HepG2 (cell line): ENCODE results near the gene PLSCR4. TPM values are rescaled to one million over a fixed set of nuclear protein-coding genes. Genes with fewer than 3 reads are reported as not detected.

Experiments used
- ASH2L ChIP-seq: fragments of 300-600, 200-600 bp; sonication (generic); IDR thresholded peaks from 2 replicates; pipeline ENCODE4 v1.7.0; 2017; ENCODE audit warnings: low read depth, mild to moderate bottlenecking, moderate library complexity, mixed read lengths, low read length; ENCODE audit not compliant: insufficient read length
- BRCA1 ChIP-seq: sonication (generic); formaldehyde crosslinking; IDR thresholded peaks from 2 replicates; pipeline ENCODE4 v1.4.0; 2020; ENCODE audit warnings: missing genetic modification reagents
- CEBPZ ChIP-seq: IDR thresholded peaks from 2 replicates; pipeline ENCODE4 v1.6.1; 2012; ENCODE audit warnings: low read length, improper control_type of control experiment
- DNMT3B ChIP-seq: conservative IDR thresholded peaks from 2 replicates; pipeline ENCODE4 v1.6.1; 2016; ENCODE audit warnings: missing biosample characterization, control low read depth
- FOXM1 ChIP-seq: sonication (generic); formaldehyde crosslinking; IDR thresholded peaks from 2 replicates; pipeline ENCODE4 v1.5.0; 2020; ENCODE audit warnings: missing genetic modification reagents
- GTF3A ChIP-seq: sonication (generic); formaldehyde crosslinking; conservative IDR thresholded peaks from 2 replicates; pipeline ENCODE4 v1.4.0; 2020; ENCODE audit warnings: mild to moderate bottlenecking, missing genetic modification reagents
- HOXA7 ChIP-seq: sonication (generic); formaldehyde crosslinking; IDR thresholded peaks from 2 replicates; pipeline ENCODE4 v1.8.1; 2022; ENCODE audit warnings: mild to moderate bottlenecking, missing genetic modification reagents, moderate library complexity
- NFE2L2 ChIP-seq: fragments of 150-350 bp; IDR thresholded peaks from 2 replicates; pipeline ENCODE4 v1.6.1; 2014; ENCODE audit warnings: low read length
- PRDM10 ChIP-seq: sonication (generic); formaldehyde crosslinking; IDR thresholded peaks from 2 replicates; pipeline ENCODE4 v1.4.0; 2020; ENCODE audit warnings: low read depth, missing genetic modification reagents
- SIN3B ChIP-seq: fragments of 150-350 bp; IDR thresholded peaks from 2 replicates; pipeline ENCODE4 v1.6.1; 2014; ENCODE audit warnings: low read length
- SRSF9 ChIP-seq: fragments of 200-400 bp; formaldehyde crosslinking; IDR thresholded peaks from 2 replicates; pipeline ENCODE4 v1.6.1; 2018; ENCODE audit warnings: borderline replicate concordance, mild to moderate bottlenecking, low read depth, low read length; ENCODE audit not compliant: insufficient read depth, poor library complexity, severe bottlenecking
- TBP ChIP-seq: sonication (generic); formaldehyde crosslinking; IDR thresholded peaks from 2 replicates; pipeline ENCODE4 v1.5.0; 2020; ENCODE audit warnings: missing genetic modification reagents
- ZBTB26 ChIP-seq: IDR thresholded peaks from 2 replicates; pipeline ENCODE4 v1.6.1; 2016; ENCODE audit warnings: missing compliant biosample characterization, missing genetic modification reagents, borderline replicate concordance
- ZBTB39 ChIP-seq: sonication (generic); formaldehyde crosslinking; IDR thresholded peaks from 2 replicates; pipeline ENCODE4 v1.5.0; 2020; ENCODE audit warnings: missing genetic modification reagents
- ZMYM3 ChIP-seq: sonication (generic); formaldehyde crosslinking; IDR thresholded peaks from 2 replicates; pipeline ENCODE4 v1.5.1; 2020; ENCODE audit warnings: mild to moderate bottlenecking, missing genetic modification reagents
- ZNF597 ChIP-seq: sonication (generic); formaldehyde crosslinking; IDR thresholded peaks from 2 replicates; pipeline ENCODE4 v1.5.0; 2020; ENCODE audit warnings: missing genetic modification reagents
- ZNF816 ChIP-seq: sonication (generic); formaldehyde crosslinking; IDR thresholded peaks from 2 replicates; pipeline ENCODE4 v1.8.0; 2022; ENCODE audit warnings: missing genetic modification reagents, mild to moderate bottlenecking, borderline replicate concordance
- polyA plus RNA-seq, 8 experiments: library from polyadenylated mRNA; depleted of rRNA in 3 of 8; stranded (reverse) in 7 of 8; unstranded in 1 of 8; fragments of >200 nt; fragmentation: Illumina TruSeq in 4 of 8; extraction: Trizol in 4 of 8; gene quantifications; 2 replicates each; pipeline versions ENCODE4 v1.2.1 to v1.2.3, GENCODE V29; 2011 to 2016; ENCODE audit warnings: low read depth in 4 of 8, missing spikeins in 1 of 8, mixed read lengths in 1 of 8; ENCODE audit not compliant: insufficient read depth in 1 of 8
- total RNA-seq, 5 experiments: library from RNA; depleted of rRNA; stranded (reverse); fragments of >200 nt; fragmentation: Illumina TruSeq; extraction: Trizol; gene quantifications; 2 replicates each; pipeline ENCODE4 v1.2.3, GENCODE V29; 2016; ENCODE audit warnings: low read depth in 1 of 5

PLSCR4 gene
- total and polyA plus RNA-seq, 2 of the 13 experiments (the other 11 are each of a cell fraction or from before 2014, with no cell fraction given), result 1.5 to 59.0 TPM

- TF ChIP-seq CEBPZ (no peak), GTF3A (CRISPR knock-in tag) (no peak), ZBTB26 (CRISPR knock-in tag) (peak; percentile 44), FOXM1 (CRISPR knock-in tag) (no peak), ZBTB39 (0 out of 2 replicates have a peak, but pooled peaks have one; percentile 40), PRDM10 (CRISPR knock-in tag) (peak; percentile 57; the same call in 1 of the 2 replicates), SRSF9 (no peak), HOXA7 (CRISPR knock-in tag) (no peak), ZMYM3 (CRISPR knock-in tag) (no peak), BRCA1 (CRISPR knock-in tag) (0 out of 2 replicates have a peak, but pooled peaks have one; percentile 28), ASH2L (peak; percentile 39), SIN3B (no peak), NFE2L2 (no peak), ZNF597 (CRISPR knock-in tag) (no peak), DNMT3B (peak; percentile 23; the same call in 1 of the 2 replicates), ZNF816 (CRISPR knock-in tag) (0 out of 2 replicates have a peak, but pooled peaks have one; percentile 8), TBP (CRISPR knock-in tag) (no peak)
Observed at GRCh38 chr3:146160964-146161662, 89.8 kb downstream of the PLSCR4 start, which contains the start of gene PLOD2 (continued).
